UCSD-AML1 (cell line): Measurements from ENCODE around the gene AK2.
"Not testable (repeated sequence)": the region's sequence is repeated elsewhere in the genome, so short reads cannot be mapped to it uniquely, and the experiment has no call there.

Experiments
- DNase-seq: peaks from one replicate; lab custom pipeline; 2025; ENCODE audit not compliant: unreplicated experiment; lab: John Stamatoyannopoulos, UW

The AK2 gene

DNA sequence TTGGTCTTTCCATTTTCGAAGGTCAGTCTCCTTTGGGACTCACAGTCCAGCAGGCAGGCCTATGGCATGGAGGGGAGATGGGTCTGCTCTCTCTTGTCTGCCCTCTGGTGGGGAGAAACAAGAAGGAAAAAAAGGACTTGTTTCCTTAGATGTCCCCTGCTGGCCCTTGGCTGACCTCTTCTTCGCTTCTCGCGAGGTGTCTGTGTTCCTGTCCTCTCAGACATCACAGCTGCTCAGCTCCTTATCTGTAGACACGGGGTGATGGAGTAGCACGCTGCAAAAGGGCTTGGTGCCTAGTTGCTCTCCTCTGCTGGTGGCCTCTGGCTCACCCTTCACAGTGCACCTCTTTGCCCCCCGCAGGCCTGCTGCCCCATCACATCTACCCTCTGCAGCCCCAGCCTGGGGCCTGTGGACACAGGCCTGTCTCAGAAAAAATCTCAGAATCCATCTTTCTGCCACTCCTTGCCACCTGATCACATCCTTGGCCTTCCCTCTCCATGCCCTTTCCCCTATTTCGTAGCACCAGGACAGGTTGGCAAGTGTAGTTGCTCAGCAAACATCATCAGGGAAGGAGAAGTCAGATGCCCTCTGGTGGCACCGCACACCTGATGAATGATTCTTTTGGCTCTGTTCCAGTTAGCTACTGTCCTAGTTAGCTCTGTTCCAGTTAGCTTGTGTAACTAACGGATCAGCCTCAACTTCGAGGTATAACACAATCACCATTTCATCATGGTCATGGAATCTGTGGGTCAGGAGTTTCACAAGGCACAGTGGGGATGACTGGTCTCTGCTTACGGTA is 18.7 kb upstream of the AK2 start:
- peak; percentile 51 for DNase-seq

DNA sequence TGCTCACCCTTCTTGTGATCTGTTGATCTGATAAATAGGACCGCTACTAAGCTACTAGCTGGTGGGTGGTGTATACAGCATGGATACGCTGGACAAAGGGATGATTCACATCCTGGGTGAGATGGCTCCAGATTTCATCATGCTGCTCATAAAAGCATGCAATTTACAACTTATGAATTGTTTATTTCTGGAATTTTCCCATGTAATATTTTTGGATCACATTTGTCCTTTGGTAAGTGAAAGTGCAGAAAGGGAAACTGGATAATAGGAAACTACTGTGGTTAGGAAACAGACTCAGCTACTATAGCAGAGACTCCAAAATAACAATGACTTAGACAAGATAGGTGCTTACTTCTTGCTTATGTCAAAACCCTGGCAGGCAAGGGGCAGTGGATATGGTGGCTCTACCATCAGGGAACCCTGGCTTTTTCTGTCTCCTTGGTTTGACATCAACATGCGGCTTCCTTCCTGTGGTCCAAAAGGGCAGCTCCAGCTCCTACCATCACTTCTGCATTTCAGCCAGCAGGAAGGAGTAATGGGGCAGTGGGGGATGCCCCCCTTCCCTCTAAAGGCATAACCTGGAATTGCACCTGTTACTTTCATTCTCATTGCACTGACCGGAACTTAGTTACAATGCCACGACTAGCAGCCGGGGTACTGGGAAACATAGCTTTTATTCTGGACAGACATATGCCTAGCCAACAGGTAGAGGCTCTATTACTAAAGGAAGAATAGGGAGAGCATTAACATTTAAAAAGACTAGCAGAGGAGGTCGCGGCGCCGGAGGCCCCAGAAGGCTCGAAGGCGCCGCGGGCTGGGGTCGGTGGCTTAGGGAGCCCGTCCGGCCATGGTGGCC is 13.8 kb upstream of the AK2 start:
- DNase-seq: peak; percentile 46

DNA sequence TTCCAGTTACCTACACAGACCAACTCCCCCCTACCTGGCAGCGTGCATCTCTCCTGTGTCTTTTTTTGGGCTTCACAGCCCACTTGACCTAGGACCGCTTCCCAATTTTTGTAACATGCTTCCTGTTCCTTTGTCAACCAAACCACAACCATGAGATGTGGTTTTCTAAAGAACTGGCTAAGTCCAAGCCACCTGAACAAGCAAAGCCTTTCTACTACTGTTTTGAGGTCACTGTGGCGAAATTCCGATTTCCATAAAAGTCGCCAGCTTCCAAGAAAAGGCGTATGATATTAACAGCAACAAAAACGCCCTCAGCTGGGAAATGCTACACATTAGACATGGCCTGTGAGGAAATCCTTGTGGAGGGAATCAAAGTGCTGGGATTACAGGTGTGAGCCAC is 12.7 kb upstream of the AK2 start:
- DNase-seq: peak; percentile 29

DNA sequence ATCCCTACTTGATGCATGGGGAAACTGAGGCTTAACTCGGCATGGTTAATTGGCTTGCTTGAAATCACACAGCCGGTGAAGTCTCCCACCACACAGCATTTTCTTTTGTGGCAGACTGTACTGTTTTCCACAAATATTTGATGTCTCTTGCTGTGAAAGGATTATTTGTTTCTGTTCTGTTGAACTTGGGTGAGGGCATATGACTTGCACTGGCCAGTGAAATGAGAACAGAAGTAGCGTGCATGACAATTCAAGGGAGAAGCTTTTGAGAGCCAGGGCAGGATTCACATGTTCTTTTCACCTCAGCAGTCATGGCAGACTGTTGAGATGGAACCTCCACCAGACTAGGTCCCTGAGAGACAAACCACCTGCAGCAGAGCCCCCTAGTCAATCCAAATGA is 11.7 kb upstream of the AK2 start:
- DNase-seq: no peak

DNA sequence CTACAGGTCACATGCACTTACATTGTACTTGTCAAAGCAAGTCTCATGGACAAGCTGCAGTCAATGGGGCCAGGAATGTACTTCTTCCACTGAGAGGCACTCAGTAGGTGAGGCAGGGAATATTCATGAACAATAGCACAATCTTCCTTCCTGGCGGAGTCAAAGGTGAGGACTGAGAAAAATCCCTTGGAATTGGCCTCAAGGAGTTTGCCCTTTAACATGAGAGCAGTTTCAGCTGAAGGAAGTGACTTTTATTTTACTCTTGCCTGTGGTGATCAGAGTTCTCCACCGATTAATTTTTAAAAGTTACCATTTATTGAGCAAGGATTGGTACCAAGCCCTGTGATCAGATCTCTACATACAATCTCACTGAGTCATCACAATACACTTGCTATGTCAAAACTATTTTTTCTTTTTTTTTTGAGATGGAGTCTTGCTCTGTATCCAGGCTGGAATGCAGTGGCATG is 11.2 kb upstream of the AK2 start:
- DNase-seq: no peak

DNA sequence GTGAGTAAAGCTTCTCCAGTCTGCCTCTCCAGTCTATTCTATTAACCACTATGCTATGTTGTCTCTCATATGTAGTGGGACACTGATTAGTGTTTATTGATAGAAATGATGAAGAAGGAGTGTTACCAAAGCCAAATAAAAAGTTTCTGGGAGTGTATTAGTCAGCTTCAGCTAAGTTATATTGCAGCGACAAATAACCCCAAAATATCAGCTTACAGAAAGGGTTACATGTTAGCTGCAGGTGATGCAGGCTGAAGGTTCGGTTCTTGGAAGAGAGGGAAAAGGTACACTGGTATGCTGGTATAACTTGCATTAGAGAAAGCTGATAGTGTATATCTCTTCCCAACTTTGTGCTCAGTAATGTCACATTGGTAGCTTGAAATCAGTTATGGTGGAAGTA is 10.6 kb upstream of the AK2 start:
- no peak for DNase-seq

DNA sequence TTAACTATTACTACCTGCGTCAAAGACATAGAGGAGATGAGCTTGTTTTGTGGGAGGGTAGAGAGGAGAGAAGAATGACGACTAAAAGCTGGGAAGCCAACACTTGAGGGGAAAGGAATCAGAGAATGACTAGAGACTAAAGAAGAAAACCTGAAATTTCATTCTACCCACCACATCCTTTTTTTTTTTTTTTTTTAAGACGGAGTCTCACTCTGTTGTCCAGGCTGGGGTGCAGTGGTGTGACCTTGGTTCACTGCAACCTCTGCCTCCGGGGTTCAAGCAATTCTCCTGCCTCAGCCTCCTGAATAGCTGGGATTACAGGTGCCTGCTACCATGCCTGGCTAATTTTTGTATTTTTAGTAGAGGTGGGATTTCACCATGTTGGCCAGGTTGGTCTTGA is 9.6 kb upstream of the AK2 start:
- not testable (repeated sequence) for DNase-seq

DNA sequence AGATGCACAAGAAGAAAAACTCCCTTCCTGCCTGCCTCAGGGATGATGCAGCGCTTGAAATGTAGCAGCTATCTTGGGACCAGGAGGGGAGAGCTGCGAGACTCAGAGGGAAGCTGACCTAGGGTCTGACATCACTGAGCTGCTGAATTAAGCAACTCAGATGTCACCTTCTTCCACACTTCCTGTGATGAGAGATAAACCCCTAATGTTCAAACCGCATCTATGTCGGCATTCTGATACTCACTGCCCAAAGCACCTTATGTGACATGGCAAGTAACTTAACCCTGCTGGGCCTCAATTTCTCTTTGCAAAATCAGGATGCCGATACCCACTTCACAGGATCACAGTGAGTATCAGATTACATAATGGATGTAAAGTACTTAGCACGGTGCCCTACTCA is 9.1 kb upstream of the AK2 start:
- DNase-seq: no peak

DNA sequence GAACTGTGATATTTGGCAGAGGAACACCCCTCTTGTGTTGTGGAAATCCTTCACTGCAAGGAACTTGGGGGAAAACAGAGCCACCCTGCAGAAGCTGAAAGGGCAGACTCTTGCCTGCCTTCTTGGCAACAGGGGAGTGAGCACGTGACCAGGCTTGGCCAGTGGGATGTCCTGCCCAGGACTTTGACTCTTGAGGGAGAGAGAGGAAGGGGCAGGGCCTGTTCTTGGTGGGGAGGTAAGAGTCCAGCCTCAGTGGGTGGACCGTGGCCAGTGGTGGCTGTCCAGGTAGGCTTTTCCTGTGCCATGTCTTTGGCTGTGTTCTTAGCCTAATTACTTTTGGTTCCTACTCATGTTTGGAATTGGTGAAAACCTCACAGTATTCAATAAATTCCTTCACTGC is 8.6 kb upstream of the AK2 start:
- no peak for DNase-seq

DNA sequence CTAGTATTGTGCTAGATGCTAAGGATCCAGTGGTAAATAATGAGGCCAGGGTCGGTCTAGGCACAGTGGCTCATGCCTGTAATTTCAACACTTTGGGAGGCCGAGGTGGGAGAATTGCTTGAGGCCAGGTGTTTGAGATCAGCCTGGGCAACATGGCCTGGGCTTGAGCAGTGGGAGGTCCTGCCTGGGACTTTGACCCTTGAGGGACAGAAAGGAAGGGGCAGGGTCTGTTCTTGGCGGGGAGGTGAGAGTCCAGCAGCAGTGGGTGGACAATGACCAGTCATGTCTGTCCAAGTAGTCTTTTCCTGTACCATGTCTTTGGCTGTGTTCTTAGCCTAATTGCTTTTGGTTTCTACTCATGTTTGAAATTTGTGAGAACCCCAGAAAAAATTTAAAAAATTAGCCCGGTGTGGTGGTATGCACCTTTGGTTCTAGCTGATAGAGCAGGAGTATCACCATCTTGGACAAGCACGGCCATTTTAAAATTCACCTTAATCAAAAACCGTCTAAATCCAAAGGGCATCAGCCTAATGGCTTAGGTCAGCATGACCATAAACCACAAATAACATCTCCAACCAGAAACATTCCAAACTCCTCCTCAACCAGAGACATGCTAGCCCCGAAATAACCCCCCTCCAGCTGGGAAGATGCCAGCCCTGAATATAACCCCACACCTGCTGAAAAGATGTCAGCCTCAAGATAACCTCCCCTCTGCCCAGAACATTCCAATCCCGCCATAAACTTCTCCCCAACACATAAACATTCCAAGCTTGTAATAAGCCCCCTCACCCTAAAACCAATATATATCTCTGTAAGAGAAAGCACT is 6.8 kb upstream of the AK2 start:
- no peak for DNase-seq

DNA sequence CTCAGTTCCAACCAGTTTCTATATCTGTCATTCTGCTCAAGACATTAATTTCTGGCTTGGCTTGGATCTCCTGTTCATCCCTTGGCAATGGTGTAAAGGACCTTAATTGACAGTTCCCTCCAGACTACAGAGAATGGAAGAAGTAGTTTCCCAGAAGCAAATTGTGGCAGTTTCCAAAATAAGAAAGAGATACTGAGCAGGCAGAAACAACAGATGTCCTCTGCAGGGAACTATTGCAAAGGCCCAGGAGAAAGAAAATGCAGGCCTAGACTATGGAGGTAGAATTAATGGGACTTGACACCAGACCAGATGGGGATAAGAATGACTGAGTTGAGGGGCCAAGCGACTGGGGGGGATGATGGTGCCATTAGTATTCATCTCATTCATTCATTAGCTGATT is 6.1 kb upstream of the AK2 start:
- DNase-seq: no peak

DNA sequence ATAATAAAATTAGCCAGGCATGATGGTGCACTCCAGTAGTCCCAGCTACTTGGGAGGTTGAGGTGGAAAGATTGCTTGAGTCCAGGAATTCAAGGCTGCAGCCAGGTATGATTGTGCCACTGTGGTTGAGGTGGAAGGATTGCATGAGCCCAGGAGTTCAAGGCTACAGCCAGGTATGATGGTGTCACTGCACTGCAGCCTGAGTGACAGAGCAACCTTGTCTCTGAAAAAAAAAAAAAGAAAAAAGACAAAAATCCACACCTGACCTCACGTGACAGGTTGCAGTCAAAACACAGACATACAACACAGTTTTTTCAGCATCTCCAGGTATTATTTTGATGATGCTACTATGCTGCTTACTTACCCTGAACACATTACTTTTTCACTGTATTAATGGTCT is 4.3 kb upstream of the AK2 start:
- DNase-seq: no peak

DNA sequence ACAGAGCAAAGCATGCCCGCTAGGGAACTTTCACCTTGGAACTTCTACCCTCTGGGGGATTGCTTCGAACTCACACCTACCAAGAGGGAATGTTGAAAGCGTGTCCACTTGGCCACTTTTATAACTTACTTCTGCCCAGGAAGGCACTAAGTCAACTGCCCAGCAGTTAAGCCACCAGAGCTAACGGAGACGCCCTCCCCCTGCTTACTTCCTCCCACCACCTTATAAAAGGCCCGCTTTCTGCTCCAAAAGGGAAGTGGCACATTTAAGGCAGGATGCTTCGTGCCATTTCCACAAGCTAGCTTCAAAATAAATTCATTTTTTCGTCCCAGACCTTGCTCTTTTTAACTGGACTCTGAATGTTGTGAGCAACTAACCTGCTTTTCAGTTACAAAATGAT is 3.2 kb upstream of the AK2 start:
- peak; percentile 52 for DNase-seq

DNA sequence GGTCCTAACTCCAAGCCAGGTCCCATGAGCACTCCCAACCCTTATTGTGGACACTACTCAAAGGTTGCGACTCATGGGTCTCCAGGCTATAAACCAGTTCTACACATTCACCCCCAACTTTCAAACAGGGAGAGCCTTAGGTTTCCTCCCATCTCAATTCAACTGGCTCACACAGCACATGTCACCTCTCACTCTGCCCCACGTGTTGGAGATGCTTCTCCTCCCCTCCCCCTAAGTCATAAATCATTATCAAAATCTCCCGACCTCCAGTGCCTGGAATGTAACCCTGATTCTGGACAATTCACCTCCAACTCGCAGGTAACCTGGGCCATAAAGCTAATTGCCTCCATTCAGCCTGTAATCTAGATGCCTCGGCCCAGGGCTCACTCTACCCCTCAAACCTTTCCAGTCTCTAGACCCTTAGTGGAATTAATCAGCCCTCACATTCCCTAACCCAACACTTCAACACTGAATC is 595 bp downstream of the AK2 start:
- no peak for DNase-seq

DNA sequence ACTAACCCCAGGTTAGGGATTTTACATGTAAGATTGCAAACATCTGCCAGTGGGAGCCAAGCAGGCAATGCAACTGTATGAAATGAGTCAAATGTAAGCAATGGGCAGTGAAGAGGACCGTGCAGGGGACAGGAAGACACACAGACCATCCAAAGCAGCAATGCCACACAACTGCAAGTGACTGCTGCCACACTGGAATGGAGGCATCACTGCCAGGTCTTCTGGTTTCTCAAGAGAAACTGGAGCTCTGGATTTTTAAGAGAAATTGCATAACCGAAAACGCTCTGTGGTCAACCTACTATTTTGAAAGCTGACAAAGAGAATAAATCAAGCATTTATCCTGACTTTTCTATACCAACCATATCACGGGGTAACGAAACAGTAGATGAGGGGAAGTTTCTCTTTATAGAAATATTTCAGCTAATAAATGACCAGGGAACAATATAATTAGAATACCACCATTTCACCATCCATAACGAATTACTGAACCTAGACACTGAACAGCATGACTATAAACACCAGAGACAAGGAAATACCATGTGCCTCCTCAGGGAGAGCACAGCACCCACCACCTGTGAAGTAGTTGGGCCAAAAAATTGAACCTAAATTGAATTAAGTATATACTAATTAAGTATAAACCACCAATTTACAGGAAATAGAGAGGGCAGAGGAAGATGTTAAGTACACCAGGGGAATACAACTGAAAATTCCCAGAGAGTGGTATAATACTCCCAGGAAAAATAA is 4.4 kb downstream of the AK2 start:
- DNase-seq: no peak

DNA sequence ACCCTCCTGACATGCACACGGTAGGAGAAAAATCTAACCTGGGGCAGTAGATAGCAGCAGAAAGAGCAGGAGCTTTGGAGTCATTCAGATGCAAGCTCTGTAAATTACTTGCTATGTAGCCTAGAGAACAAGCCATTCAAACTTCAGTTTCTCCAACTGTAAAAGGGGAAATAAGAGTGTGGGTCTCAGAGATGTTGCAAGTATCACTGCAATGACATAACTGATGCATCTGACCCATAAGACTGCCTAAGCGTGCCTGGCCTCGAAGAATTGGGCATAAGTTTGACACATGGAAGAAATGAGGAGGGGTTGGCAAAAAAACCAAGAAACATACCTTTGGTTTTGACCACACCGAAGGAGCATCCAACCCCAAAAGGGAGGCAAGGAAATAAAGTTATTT is 5.2 kb downstream of the AK2 start:
- DNase-seq: no peak

DNA sequence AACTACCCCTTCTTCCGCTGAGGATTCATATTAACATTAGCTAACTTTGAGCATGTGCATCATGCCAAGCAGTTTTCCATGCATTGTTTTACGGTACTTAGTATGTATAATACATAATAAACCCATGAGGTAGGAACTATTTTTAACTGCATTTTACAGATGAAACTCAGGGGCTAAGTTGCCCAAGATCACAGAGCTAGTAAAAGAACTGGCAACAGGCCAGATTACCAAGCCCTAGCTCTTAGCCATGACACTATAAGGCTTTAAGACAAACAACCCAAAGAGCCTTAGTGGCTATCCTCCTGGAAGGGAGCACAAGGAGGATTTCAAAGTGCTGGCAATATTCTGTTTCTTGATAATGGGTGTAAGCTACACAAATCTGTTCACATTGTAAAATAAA is 6.1 kb downstream of the AK2 start:
- no peak for DNase-seq

DNA sequence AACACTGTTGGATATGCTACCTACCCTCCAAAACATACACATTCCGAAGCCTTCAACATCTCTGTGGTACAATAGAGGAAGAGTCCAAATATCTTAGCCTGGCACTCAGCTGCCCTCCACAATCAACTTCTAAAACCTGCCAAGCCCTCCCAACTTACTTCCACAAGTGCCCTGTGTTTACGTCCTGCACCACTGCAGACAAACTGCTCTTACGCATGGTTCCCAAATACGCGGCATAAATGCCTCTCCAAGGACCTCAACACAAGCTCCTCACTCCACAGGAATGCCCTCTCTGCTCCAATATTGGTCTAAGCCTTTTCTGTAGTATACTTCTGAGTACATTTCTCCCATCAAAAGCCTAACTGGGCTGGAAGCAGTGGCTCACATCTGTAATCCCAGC is 6.8 kb downstream of the AK2 start:
- no peak for DNase-seq

DNA sequence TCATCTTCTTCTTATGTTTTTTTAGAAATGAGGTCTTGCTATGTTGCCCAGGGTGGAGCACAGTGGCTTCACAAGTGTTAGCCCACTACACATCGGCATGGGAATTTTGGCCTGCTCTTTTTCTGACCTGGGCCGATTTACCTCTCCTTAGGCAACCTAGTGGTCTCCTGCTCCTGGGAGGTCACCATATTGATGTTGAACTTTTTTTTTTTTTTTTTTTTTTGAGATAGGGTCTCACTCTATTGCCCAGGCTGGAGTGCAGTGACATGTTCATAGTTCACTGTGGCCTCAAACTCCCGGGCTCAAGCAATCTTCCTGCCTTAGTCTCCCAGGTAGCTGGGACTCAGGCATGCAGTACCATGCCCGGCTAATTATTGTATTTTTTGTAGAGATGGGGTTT is 7.5 kb downstream of the AK2 start:
- no peak for DNase-seq

DNA sequence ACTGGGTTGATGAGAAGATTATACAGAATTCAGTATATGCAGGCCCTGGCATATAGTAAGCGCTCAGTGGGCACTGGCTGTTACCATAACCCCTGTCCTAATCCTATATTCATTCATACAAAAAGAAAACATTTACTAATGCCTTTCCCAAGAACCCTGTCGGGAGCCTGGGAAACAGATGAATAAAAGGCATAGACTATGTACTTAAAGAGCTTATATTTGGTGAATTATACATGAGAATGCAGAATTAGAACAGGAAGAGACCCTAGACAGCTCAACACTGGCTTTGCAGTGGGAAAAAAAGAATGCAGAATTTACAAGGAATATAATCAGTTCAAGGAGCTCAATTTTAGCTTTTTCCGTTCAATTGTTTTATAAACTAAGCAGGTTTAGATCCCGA is 10.9 kb downstream of the AK2 start:
- no peak for DNase-seq

DNA sequence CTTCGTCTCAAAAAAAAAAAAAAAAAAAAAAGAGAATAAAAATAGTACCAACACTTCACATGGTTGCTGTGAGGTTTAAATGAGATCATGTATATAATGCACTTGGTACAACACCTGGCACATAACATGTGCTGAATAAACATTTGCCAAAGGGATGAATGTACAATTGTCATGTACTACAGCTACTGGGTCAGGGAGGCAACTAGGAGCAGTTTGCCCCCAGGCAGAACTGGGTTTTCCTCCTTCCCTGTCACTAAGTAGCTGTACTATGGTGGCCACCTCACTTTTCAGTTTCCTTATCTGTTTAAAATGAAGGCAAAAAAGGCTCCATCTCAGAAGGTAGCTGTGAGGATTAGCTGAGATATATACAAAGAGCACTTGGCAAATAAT is 11.5 kb downstream of the AK2 start:
- no peak for DNase-seq
